HG02884 (cell line): ENCODE measurements around the gene CEP89.
"Not testable (repeated sequence)": the region's sequence is repeated elsewhere in the genome, so short reads cannot be mapped to it uniquely, and the experiment has no call there.

Experiments used
- ATAC-seq: cut with Tn5 transposase; IDR thresholded peaks from one replicate; pipeline ENCODE4 v1.9.1; 2021; ENCODE audit warnings: mild to moderate bottlenecking, moderate library complexity; ENCODE audit not compliant: unreplicated experiment

The CEP89 gene

DNA sequence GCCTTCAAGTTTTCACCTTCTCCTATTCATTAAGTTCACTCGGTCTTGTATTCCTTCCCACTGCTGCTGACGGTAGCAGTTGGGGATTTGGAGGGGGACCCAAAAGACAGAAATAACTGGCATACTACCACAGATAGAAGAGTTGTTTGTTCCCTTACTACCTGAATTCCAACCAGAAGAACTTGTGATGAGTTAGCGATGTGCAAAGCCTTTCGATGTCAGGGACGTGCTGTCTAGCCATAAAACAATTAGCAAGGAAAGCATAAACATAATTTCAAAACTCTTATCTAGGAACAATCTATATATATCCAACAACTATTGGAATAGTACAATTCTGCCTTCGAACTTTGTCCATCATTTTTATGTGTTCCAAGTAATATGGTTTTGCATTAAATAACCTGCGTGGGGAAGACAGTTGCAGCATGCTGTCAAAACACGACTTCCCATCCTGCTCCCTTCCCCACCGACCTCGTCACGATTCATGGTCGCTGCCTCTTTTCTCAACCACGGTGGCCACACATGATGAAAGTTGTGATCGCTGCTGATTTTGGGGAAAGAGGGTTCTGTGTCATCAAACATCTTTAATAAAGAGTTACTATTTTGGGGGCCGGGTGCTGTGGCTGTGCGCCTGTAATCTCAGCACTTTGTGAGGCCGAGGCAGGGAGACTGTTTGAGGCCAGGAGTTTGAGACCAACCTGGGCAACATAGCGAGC lies 98.4 kb downstream of the CEP89 start:
- no peak for ATAC-seq

GRCh38 chr19:32872391-32872790 lies 99.4 kb downstream of the CEP89 start:
- no peak for ATAC-seq

DNA sequence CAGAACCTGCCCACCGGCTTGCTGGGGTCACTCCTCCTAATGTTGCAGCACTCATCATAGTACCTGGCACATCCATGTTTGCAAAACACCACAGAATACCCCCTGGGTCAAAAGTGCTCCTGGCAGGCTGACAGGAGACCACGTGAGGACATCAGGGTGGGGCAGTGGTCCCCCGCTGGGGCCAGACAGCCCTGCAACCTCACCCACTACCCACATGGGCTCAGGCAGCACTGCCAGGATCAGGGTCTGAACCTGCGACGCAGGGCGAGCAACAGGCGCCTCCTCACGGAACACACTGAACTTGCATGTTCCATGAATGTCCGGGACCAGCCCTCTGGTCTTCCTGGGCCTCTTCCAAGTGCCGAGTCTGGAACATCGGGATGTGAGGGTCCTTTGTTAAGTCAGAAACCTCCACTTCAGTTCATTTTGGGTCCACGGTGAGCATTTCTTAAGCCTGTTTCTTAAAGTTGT lies 100.7 kb downstream of the CEP89 start:
- no peak for ATAC-seq

DNA sequence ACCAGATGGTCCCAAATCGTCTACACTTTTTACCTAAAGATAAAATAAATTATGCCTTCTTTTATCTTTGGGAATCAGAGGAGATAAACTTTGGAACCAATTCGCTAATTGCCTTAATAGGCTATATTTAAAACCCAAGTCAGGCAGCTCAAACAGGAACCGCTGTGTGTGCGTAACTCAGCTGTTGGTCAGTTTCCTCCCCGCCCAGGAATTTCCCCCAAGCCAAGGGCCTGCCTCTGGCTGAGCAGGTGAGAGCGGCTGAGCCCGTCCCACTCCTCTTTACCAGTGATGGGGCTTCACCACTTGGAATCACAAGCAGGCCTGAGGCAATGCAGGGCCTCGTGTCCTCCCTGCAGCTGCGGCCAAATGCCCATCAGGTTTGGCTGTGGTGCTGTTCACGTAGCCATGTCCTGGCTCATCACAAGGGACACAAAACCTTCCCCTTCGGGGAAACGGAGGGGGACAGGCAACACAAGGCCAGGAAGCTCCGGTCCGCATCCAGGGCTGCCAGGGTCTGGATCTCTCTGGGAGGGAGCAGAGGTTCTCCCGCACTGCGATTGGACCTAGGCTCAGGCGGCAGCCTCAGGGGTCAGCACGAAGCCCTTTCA lies 101.7 kb downstream of the CEP89 start:
- ATAC-seq: no peak

GRCh38 chr19:32869369-32869965 lies 102.3 kb downstream of the CEP89 start, which contains the start of gene SLC7A9:
Gene SLC7A9 (minus strand): TSS chr19:32869767. CDS start chr19:32868534, 1,233 bp downstream.
- ATAC-seq: no peak

GRCh38 chr19:32868206-32868950 lies 103.4 kb downstream of the CEP89 start:
- no peak for ATAC-seq

DNA sequence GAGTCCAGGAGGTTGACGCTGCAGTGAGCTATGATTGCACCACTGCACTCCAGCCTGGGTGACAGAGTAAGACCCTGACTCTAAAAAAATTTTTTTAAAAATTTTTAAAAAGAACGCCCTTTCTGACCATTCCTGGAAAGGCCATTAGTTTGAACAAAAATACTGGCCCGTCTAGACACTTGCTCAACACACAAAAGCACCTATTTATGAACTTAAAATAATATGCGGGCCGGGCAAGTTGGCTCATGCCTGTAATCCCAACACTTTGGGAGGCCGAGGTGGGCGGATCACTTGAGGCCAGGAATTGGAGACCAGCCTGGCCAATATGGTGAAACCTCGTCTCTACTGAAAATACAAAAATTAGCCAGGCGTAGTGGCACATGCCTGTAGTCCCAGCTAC lies 104.3 kb downstream of the CEP89 start:
- ATAC-seq: not testable (repeated sequence)

- ATAC-seq: no peak
Observed at GRCh38 chr19:32866564-32867265, 105.0 kb downstream of the CEP89 start.

DNA sequence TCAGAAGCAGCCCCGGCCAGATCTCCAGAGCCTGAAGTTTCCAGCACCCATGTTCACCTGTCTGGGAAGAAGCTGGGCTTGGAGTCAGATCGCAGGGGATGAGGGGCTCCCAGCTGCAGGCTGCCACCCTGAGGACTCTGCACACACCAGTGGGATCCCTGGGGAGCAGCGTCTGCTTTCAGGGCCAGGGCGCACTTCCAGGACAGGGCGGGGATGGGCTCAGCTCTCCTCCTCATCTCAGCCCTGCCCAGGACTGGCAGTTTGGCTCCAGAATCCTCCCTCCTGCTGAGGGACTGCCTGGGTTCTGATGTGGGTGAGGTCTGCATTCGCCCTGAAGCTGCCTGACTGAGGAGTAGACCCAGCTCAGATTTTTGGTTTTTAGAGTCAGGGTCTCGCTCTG lies 105.7 kb downstream of the CEP89 start:
- no peak for ATAC-seq

DNA sequence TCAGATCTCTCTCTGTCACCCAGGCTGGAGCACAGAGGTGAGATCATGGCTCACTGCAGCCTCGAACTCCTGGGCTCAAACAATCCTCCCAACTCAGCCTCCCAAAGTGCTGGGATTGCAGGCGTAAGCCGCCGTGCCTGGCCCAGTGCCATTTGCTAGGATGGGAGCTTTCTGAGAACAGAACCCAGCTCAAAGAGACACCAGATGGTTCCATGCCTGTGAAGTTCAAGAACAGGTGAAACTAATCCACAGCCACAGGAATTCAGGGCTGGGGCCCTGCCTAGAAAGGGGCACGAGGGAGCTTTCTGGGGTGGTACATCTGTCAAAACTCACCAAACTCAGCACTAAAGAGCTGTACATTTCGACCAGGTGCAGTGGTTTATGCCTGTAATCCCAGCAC lies 106.4 kb downstream of the CEP89 start:
- ATAC-seq: no peak

DNA sequence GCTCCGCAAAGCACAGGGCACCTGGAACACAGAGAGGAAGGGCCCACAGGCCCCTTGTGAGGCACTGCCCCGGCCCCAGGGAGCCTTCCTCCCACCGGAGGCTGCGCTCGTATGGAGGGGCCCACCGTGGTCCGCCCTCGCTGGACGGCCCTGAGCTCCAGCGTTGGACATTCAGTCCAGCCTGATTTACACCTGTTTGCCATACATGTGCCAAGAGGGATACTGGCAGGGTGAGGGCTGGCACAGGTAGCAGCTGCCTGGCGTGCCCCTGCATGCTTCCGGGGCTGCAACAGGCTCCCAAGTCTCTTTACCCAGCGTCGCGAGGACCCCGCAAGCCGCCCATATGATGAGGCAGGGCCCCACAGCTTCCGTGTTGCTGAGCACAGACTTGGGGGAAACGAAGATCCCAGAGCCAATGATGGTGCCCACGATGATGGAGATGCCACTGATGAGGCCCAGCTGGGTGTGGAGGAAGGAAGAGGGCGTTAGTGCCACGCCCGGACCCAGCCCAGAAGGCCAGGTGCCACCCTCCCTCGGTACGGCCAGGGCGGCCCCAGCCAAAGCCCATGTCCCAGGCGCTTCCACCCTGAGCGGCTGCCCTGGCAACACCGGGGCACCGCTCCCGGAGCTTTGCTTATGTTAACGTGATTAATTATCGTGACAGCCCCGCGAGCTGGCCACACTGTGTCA lies 107.3 kb downstream of the CEP89 start:
- ATAC-seq: no peak

GRCh38 chr19:32863841-32864240 lies 107.9 kb downstream of the CEP89 start:
- ATAC-seq: no peak

- no peak for ATAC-seq
Observed at GRCh38 chr19:32863301-32863700, 108.5 kb downstream of the CEP89 start.

DNA sequence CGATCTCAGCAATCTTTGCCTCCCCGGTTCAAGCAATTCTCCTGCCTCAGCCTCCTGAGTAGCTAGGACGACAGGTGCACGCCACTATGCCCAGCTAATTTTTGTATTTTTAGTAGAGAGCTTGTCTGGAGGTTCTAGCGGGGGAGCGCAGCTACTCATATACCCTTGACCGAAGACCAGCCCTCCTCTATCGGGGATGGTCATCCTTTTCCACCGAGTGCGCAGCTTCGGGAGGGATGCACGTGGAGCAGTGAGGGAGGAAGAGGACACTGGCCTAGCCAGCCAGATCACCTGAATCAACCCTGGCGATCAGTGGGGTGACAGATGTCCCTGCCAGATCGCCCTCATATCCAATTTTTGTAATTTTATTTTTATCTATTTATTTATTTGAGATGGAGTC lies 109.0 kb downstream of the CEP89 start:
- no peak for ATAC-seq

- ATAC-seq: no peak
Observed at GRCh38 chr19:32862173-32862572, 109.6 kb downstream of the CEP89 start.

DNA sequence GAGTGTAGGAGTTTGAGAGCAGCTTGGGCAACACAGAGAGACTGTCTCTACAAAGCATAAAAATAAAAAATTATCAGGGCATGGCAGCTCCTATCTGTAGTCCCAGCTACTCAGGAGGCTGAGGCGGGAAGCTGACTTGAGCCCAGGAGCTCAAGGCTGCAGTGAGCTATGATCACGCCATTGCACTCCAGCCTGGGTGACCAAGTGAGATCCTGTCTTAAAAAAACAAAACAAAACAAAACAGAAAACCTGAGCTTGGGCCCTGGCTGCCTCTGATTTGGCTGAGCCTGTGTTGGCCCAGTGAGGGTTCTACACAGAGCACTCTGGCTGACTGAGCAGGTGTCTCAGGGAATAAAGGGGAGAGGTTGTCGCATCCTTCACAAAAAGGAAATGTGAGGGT lies 110.2 kb downstream of the CEP89 start:
- ATAC-seq: no peak

- no peak for ATAC-seq
Observed at GRCh38 chr19:32859591-32859990, 112.2 kb downstream of the CEP89 start.

DNA sequence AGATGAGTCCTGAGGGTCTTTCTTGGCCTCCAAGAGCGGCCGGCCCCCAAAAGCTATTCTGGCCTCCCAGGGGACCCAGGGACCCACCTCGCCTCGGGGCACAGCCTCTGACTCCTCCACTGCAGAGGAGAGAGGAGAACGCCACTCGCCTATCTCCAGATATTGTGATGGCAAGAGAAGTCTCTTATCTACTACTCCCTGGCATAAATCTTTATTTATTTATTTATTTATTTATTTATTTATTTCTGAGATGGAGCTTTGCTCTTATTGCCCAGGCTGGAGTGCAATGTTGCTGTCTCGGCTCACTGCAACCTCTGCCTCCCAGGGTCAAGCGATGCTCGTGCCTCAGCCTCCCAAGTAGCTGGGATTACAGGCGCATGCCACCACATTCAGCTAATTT lies 113.2 kb downstream of the CEP89 start:
- ATAC-seq: no peak

DNA sequence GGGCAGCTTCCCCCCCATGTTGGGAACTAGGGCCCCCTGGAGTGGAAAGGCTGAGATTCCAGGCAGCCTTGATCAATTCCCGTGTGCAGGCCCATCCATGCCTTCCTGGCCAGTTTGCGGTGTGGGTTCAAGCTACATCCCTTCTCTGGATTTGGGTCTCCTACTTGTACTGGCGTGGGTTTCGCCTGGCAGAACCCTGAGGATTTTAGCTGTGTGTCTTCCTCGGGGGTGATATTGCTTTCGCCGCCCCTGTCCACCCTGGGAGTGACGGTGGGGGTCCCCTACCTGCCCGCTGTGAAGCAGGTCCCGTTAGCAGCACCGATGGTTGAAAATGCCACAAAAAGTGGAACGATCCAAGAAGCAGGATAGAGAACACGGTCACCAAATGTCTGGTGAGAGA lies 113.6 kb downstream of the CEP89 start:
- ATAC-seq: no peak

GRCh38 chr19:32857584-32857983 lies 114.2 kb downstream of the CEP89 start:
- no peak for ATAC-seq
